Spleen (tissue), 11 donors: ENCODE results near the gene YPEL4. TPM values are rescaled to one million over a fixed set of nuclear protein-coding genes. Genes with fewer than 3 reads are reported as not detected.

Experiments
- DNase-seq: peaks from one replicate; pipeline ENCODE4 v3.0.0-alpha.2; 2020
- H3K27ac ChIP-seq, 8 donors: fragments of 200-600 bp; sonication (generic) in 7 of 8; 1 replicate in 4 of 8; 2 replicates in 4 of 8; pipeline versions ENCODE4 v1.5.0 to v1.8.0; 2016 to 2021; ENCODE audit warnings: inconsistent platforms in 4 of 8, mild to moderate bottlenecking in 4 of 8, moderate library complexity in 1 of 8
- H3K27me3 ChIP-seq, 7 donors: fragments of 200-600 bp; sonication (generic) in 6 of 7; replicated peaks in 1 of 7; 1 replicate in 4 of 7; 2 replicates in 3 of 7; pipeline versions ENCODE4 v1.5.0 to v1.8.0; 2016 to 2021; ENCODE audit warnings: inconsistent platforms in 3 of 7, mild to moderate bottlenecking in 1 of 7
- H3K36me3 ChIP-seq, 6 donors: fragments of 200-600 bp; sonication (generic) in 5 of 6; 1 replicate in 4 of 6; 2 replicates in 2 of 6; pipeline versions ENCODE4 v1.5.0 to v1.8.0; 2016 to 2021; ENCODE audit warnings: inconsistent platforms in 2 of 6
- H3K4me1 ChIP-seq, 6 donors: fragments of 200-600 bp; sonication (generic) in 5 of 6; 1 replicate in 3 of 6; 2 replicates in 3 of 6; pipeline versions ENCODE4 v1.5.0 to v1.8.0; 2016 to 2021; ENCODE audit warnings: inconsistent platforms in 3 of 6
- H3K4me3 ChIP-seq, 8 donors: fragments of 200-600 bp; sonication (generic) in 7 of 8; 1 replicate in 4 of 8; 2 replicates in 4 of 8; pipeline versions ENCODE4 v1.5.0 to v1.8.0; 2016 to 2021; ENCODE audit warnings: inconsistent platforms in 4 of 8, mild to moderate bottlenecking in 4 of 8, moderate library complexity in 2 of 8
- H3K9me3 ChIP-seq, 8 donors: fragments of 200-600 bp; sonication (generic) in 7 of 8; 1 replicate in 4 of 8; 2 replicates in 4 of 8; pipeline versions ENCODE4 v1.5.0 to v1.8.0; 2016 to 2021; ENCODE audit warnings: inconsistent platforms in 4 of 8
- POLR2A ChIP-seq, 3 donors: fragments of 450-650 bp; IDR thresholded peaks; one replicate each; pipeline ENCODE4 v1.5.1; 2017; ENCODE audit warnings: antibody characterized with exemption in 3 of 3, mild to moderate bottlenecking in 1 of 3
- POLR2AphosphoS5 ChIP-seq, 3 donors: sonication (generic); formaldehyde crosslinking; IDR thresholded peaks; one replicate each; pipeline ENCODE4 v1.5.1; 2017; ENCODE audit warnings: antibody characterized with exemption in 3 of 3
- WGBS, 5 donors: extraction: QIAGEN DNeasy Blood & Tissue Kit in 3 of 5; methylation state at CpG; one replicate each; pipeline versions ENCODE4 v1.1.5 to v1.1.7; 2013 to 2018; 5-methylcytosine and 5-hydroxymethylcytosine counted together
- intact Hi-C: fragments of 100-400 bp; cut with DNase I; formaldehyde crosslinking; loops from one replicate; pipeline ENCODE4 v1.15.0; 2023; ENCODE audit warnings: low total_unique reads
- polyA plus RNA-seq, 3 donors: library from polyadenylated mRNA; stranded (reverse); fragments of 200-250 nt; gene quantifications; one replicate each; pipeline ENCODE4 v1.2.1, GENCODE V29; 2013
- total RNA-seq, 7 donors: library from RNA; depleted of rRNA in 3 of 7; stranded (reverse); fragments of >200 nt in 3 of 7; fragmentation: NEBNext Ultra II Directional in 4 of 7; extraction: Animal tissue kit (Norgen Biotek cat#: 25700) in 4 of 7; gene quantifications; one replicate each; pipeline versions ENCODE4 v1.1.0 to v1.2.1, GENCODE V29; 2016 to 2021
- TF ChIP-seq, protein P1 (sequence below), 11 experiments: fragments of 200-600 bp in 7 of 11; fragments of 450-650 bp in 4 of 11; sonication (generic) in 4 of 11; IDR thresholded peaks in 8 of 11; conservative IDR thresholded peaks in 3 of 11; 1 replicate in 7 of 11; 2 replicates in 4 of 11; pipeline versions ENCODE4 v1.4.0 to v1.8.0; 2016 to 2021; ENCODE audit warnings: antibody characterized with exemption in 11 of 11, inconsistent platforms in 4 of 11, mild to moderate bottlenecking in 1 of 11
- donor health status: healthy with polysubstance abuse.
- donor health status: DM: no; HTN: no; CAD: no; lungs with moderate emphysema.
- donor health status: DM: no; HTN: no; CAD: no.
- donor health status: Bipolar disorder and iron deficiency.
- donor health status: healthy.
- donor health status: DM: no; HTN: no; CAD: no.
- donor health status: DM: yes; HTN: yes; CAD: no.

Gene YPEL4
- total and polyA plus RNA-seq, 10 donors = 0.63 to 8.3 (median 1.9) TPM

DNA sequence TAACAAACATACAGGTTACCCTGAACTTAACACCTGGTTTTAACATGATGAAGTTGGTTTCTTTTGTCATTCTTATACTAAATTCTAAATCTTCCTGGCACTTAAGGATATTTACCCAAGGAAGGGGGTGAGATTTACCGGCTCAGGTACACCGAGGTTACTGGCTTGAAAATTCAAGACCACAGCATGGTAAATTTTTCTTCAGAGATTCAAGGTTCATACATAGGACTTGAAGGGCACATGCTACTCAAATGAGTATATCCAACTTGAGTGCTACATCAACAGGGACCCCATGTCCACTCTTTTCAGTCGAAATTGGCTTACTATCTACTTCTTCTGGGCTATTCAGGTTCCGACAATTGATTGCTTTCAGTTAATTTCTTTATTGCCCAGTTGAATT is 39.5 kb downstream of the YPEL4 start:
- intact Hi-C loops = no loop called here
- Histone ChIP-seq H3K4me1 (peaks cover 0 to under 1% (median 0%) of the 10 kb centered on the region in 6 donors), H3K36me3 (peaks cover 0 to 82% (median 23%) of the 10 kb centered on the region in 6 donors), H3K27me3 (no peaks in the 10 kb centered on the region), H3K9me3 (no peaks in the 10 kb centered on the region), H3K27ac (no peak overlapping the region), H3K4me3 (no peak overlapping the region)
- DNase-seq = no peak
- TF ChIP-seq POLR2A (IDR thresholded peaks at IDR 0.05) (no peak), POLR2AphosphoS5 (IDR thresholded peaks at IDR 0.05) (no peak)
- TF ChIP-seq, protein P1, sequence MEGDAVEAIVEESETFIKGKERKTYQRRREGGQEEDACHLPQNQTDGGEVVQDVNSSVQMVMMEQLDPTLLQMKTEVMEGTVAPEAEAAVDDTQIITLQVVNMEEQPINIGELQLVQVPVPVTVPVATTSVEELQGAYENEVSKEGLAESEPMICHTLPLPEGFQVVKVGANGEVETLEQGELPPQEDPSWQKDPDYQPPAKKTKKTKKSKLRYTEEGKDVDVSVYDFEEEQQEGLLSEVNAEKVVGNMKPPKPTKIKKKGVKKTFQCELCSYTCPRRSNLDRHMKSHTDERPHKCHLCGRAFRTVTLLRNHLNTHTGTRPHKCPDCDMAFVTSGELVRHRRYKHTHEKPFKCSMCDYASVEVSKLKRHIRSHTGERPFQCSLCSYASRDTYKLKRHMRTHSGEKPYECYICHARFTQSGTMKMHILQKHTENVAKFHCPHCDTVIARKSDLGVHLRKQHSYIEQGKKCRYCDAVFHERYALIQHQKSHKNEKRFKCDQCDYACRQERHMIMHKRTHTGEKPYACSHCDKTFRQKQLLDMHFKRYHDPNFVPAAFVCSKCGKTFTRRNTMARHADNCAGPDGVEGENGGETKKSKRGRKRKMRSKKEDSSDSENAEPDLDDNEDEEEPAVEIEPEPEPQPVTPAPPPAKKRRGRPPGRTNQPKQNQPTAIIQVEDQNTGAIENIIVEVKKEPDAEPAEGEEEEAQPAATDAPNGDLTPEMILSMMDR (IDR thresholded peaks at IDR 0.05 in 8 of 11, conservative IDR thresholded peaks at IDR 0.05 in 3 of 11) = no peak
- WGBS, 5 donors = 89 to 94% (median 90%) methylated on average over 4 of the region's 4 CpGs

- H3K27me3 ChIP-seq = no peaks in the 10 kb centered on the region
- H3K27ac ChIP-seq = no peak overlapping the region
- DNase-seq = no peak
- 89 to 95% (median 91%) methylated on average over 5 of the region's 5 CpGs for WGBS, 5 donors
- H3K4me1 ChIP-seq = peaks cover 0 to 11% (median 3%) of the 10 kb centered on the region in 6 donors
- H3K9me3 ChIP-seq = no peaks in the 10 kb centered on the region
- peaks cover 0 to 60% (median 6%) of the 10 kb centered on the region in 6 donors for H3K36me3 ChIP-seq
- TF ChIP-seq, protein P1 (IDR thresholded peaks at IDR 0.05 in 8 of 11, conservative IDR thresholded peaks at IDR 0.05 in 3 of 11) = no peak
- no peak for TF ChIP-seq POLR2A (IDR thresholded peaks at IDR 0.05)
- TF ChIP-seq POLR2AphosphoS5 (IDR thresholded peaks at IDR 0.05) = no peak
- intact Hi-C loops = no loop called here
- H3K4me3 ChIP-seq = no peak overlapping the region
These were observed 44.7 kb downstream of the YPEL4 start for GRCh38 chr11:57605028-57605420.

DNA sequence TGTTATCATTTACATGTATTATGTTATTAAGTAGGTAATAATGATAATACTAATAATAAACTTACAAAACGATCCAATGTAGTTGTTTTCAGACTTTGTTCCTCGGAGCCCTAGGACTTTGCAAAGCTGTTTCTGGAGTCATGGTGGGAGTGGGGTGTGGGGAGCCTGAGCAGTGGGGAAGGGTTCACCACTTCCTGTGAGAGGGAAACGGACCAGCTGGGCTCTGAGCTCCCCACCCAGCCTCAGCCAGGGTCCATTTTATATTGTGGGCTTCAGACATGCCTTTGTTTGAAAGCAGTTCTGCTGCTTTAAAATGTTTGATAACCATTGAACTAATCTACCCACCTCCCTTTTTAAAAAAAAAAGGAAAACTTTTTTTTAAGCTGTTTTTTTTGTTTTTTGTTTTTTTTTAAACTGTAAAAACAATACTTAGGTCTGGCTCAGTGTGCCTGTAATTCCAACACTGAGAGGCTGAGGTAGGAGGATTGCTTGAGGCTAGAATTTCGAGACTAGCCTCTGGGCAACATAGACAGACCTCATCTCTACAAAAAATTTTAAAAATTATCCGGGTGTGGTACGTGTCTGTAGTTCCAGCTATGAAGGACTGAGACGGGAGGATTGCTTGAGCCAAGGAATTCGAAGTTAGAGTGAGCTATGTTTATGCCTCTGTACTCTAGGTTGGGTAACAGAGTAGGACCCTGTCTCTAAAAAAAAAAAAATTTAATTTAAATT is 45.2 kb downstream of the YPEL4 start:
- intact Hi-C loops = no loop called here
- TF ChIP-seq POLR2AphosphoS5 (IDR thresholded peaks at IDR 0.05) (no peak), POLR2A (IDR thresholded peaks at IDR 0.05) (no peak)
- Histone ChIP-seq H3K9me3 (no peaks in the 10 kb centered on the region), H3K27me3 (peaks cover 0 to 4% (median 0%) of the 10 kb centered on the region in 7 donors), H3K4me3 (no peak overlapping the region), H3K27ac (peak overlapping the region in 1 of 8 donors; percentile 18), H3K4me1 (peaks cover 0 to 13% (median 3%) of the 10 kb centered on the region in 6 donors), H3K36me3 (peaks cover 0 to 62% (median 6%) of the 10 kb centered on the region in 6 donors)
- peak; percentile 39 for DNase-seq
- 50 to 54% (median 52%) methylated on average over 8 of the region's 8 CpGs for WGBS, 5 donors

GRCh38 chr11:57601297-57601696 is 48.4 kb downstream of the YPEL4 start:
- intact Hi-C loops = no loop called here
- TF ChIP-seq, protein P1 (IDR thresholded peaks at IDR 0.05 in 8 of 11, conservative IDR thresholded peaks at IDR 0.05 in 3 of 11) = no peak
- TF ChIP-seq POLR2AphosphoS5 (IDR thresholded peaks at IDR 0.05) = no peak
- no peak for TF ChIP-seq POLR2A (IDR thresholded peaks at IDR 0.05)
- 76 to 94% (median 92%) methylated on average over 3 of the region's 3 CpGs for WGBS, 5 donors
- H3K27ac ChIP-seq = no peak overlapping the region
- H3K9me3 ChIP-seq = no peaks in the 10 kb centered on the region
- H3K27me3 ChIP-seq = peaks cover 0 to 27% (median 0%) of the 10 kb centered on the region in 7 donors
- DNase-seq = no peak
- peaks cover 0 to 44% (median 7%) of the 10 kb centered on the region in 6 donors for H3K4me1 ChIP-seq
- peaks cover 0 to 40% (median 2%) of the 10 kb centered on the region in 6 donors for H3K36me3 ChIP-seq
- H3K4me3 ChIP-seq = no peak overlapping the region
